Loucy (cell line): ENCODE measurements around the gene PSMC3.

Experiments used
- EZH2phosphoT487 ChIP-seq: fragments of 200-600 bp; IDR thresholded peaks from 2 replicates; pipeline ENCODE4 v1.6.1; 2018; ENCODE audit warnings: antibody characterized with exemption, mild to moderate bottlenecking, moderate library complexity, borderline replicate concordance
- TF ChIP-seq, protein P1 (sequence below): fragments of 200-600 bp; sonication (generic); conservative IDR thresholded peaks from 2 replicates; pipeline ENCODE4 v1.5.1; 2014; ENCODE audit warnings: mild to moderate bottlenecking, antibody characterized with exemption, low read length

DNA sequence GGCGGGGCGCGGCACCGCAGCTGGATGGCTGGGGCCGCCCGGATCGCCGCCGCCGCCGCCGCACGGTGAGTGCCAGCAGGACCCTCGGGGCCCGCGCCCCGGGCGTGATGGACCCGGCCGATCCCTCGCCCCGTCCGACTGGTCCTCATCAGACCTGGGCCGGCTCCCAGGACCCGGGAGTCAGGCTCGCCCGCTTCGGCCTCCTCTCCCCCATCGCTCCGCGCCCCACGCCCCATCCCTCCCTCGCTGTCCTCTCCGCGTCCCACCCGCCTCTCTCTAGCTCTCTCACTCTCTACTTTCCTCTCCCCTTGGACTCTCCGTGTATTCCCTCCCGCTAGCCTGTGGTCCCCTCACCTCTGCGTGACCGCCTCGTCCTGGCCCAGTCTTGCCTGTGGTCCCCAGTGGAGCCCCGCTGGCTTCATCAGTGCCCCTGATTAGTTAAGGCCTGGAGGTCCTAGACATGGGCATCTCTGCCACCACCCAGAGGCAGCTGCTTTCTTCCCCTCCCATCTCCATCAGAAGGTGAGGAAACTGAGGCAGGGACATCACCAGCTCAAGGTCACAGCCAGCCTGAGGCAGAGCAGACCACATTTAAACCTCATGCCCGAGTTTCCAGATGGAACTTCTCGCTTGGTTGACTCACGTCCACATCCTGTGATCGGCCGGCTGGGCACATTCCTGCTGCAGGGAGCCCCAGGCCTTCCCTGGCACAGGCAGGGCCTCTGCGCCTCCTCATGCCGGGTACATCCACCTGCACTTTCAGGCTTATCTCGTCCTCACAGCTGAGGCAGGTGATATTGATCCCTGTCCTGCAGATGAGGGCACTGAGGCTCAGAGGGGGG lies 17.4 kb downstream of the PSMC3 start:
- TF ChIP-seq, protein P1, sequence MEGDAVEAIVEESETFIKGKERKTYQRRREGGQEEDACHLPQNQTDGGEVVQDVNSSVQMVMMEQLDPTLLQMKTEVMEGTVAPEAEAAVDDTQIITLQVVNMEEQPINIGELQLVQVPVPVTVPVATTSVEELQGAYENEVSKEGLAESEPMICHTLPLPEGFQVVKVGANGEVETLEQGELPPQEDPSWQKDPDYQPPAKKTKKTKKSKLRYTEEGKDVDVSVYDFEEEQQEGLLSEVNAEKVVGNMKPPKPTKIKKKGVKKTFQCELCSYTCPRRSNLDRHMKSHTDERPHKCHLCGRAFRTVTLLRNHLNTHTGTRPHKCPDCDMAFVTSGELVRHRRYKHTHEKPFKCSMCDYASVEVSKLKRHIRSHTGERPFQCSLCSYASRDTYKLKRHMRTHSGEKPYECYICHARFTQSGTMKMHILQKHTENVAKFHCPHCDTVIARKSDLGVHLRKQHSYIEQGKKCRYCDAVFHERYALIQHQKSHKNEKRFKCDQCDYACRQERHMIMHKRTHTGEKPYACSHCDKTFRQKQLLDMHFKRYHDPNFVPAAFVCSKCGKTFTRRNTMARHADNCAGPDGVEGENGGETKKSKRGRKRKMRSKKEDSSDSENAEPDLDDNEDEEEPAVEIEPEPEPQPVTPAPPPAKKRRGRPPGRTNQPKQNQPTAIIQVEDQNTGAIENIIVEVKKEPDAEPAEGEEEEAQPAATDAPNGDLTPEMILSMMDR = no peak
- TF ChIP-seq EZH2phosphoT487 = no peak
